Neural cell (in vitro differentiated cells): Measurements from ENCODE around the gene TMEM147. TPM values are rescaled to one million over a fixed set of nuclear protein-coding genes. Genes with fewer than 3 reads are reported as not detected.

ENCODE experiments used
- H2AFZ ChIP-seq: fragments of 200-600, 300-800 bp; sonication (generic), shearing (Covaris generic); 2 replicates; pipeline ENCODE4 v1.6.0; 2014; ENCODE audit warnings: low read depth, mild to moderate bottlenecking, antibody characterized with exemption, low read length, moderate library complexity
- H3F3A ChIP-seq: fragments of 200-600 bp; shearing (Covaris generic); 2 replicates; pipeline ENCODE4 v1.6.1; 2016; ENCODE audit warnings: mild to moderate bottlenecking, moderate library complexity, mixed read lengths, antibody characterized with exemption, low read length; ENCODE audit not compliant: insufficient read depth, poor library complexity, severe bottlenecking
- H3K27ac ChIP-seq: fragments of 200-600, 300-800 bp; sonication (generic), shearing (Covaris generic); 2 replicates; pipeline ENCODE4 v1.5.1; 2014; ENCODE audit warnings: mild to moderate bottlenecking, low read length, moderate library complexity
- H3K27me3 ChIP-seq: fragments of 300-800, 200-600 bp; sonication (generic), shearing (Covaris generic); 2 replicates; pipeline ENCODE4 v1.6.0; 2014; ENCODE audit warnings: mild to moderate bottlenecking, low read depth, low read length, moderate library complexity; ENCODE audit not compliant: insufficient read depth
- H3K36me3 ChIP-seq: fragments of 300-800, 200-600 bp; sonication (generic), shearing (Covaris generic); 2 replicates; pipeline ENCODE4 v1.5.1; 2014; ENCODE audit warnings: mild to moderate bottlenecking, antibody characterized with exemption, low read length, moderate library complexity; ENCODE audit not compliant: insufficient read depth
- H3K4me2 ChIP-seq: fragments of 300-800, 200-600 bp; sonication (generic), shearing (Covaris generic); 2 replicates; pipeline ENCODE4 v1.6.0; 2014; ENCODE audit warnings: mild to moderate bottlenecking, low read length
- H3K4me3 ChIP-seq: fragments of 300-800, 200-600 bp; sonication (generic), shearing (Covaris generic); 2 replicates; pipeline ENCODE4 v1.5.1; 2014; ENCODE audit warnings: mild to moderate bottlenecking, low read length, moderate library complexity
- H3K79me2 ChIP-seq: fragments of 200-600 bp; shearing (Covaris generic); replicated peaks from 2 replicates; pipeline ENCODE4 v1.6.0; 2014; ENCODE audit warnings: mild to moderate bottlenecking, low read length, moderate library complexity; ENCODE audit not compliant: insufficient read depth
- H3K9ac ChIP-seq: fragments of 300-800, 200-600 bp; sonication (generic), shearing (Covaris generic); 2 replicates; pipeline ENCODE4 v1.6.1; 2016; ENCODE audit warnings: mild to moderate bottlenecking, low read length, mixed read lengths
- H3K9me2 ChIP-seq: fragments of 200-600 bp; shearing (Covaris generic); 2 replicates; pipeline ENCODE4 v1.6.1; 2016; ENCODE audit warnings: mild to moderate bottlenecking, low read length, mixed read lengths; ENCODE audit not compliant: insufficient read depth
- H3K9me3 ChIP-seq: fragments of 200-600, 300-800 bp; sonication (generic), shearing (Covaris generic); 2 replicates; pipeline ENCODE4 v1.6.1; 2016; ENCODE audit warnings: mild to moderate bottlenecking, mixed run types, low read length, moderate library complexity, mixed read lengths
- H4K20me1 ChIP-seq: fragments of 200-600 bp; shearing (Covaris generic); 2 replicates; pipeline ENCODE4 v1.6.1; 2016; ENCODE audit warnings: mild to moderate bottlenecking, mixed run types; ENCODE audit not compliant: insufficient read depth
- CTCF ChIP-seq: fragments of 450-650 bp; IDR thresholded peaks from 2 replicates; pipeline ENCODE4 v1.5.1; 2014; ENCODE audit warnings: antibody characterized with exemption, mild to moderate bottlenecking, moderate library complexity; ENCODE audit not compliant: poor library complexity, severe bottlenecking
- EP300 ChIP-seq: fragments of 450-650 bp; conservative IDR thresholded peaks from 2 replicates; pipeline ENCODE4 v1.6.1; 2014; ENCODE audit warnings: antibody characterized with exemption, mild to moderate bottlenecking, moderate library complexity; ENCODE audit not compliant: poor library complexity, severe bottlenecking
- EZH2 ChIP-seq: fragments of 200-600, 300-800 bp; shearing (Covaris generic), sonication (generic); IDR thresholded peaks from 2 replicates; pipeline ENCODE4 v1.6.1; 2014; ENCODE audit warnings: antibody characterized with exemption, low read length, borderline replicate concordance, mild to moderate bottlenecking; ENCODE audit not compliant: insufficient read depth, poor library complexity, severe bottlenecking
- MXI1 ChIP-seq: fragments of 450-650 bp; conservative IDR thresholded peaks from 2 replicates; pipeline ENCODE4 v1.6.1; 2014; ENCODE audit warnings: antibody characterized with exemption, mild to moderate bottlenecking; ENCODE audit not compliant: poor library complexity, severe bottlenecking
- POLR2AphosphoS5 ChIP-seq: IDR thresholded peaks from 2 replicates; pipeline ENCODE4 v1.6.1; 2012
- RAD21 ChIP-seq: fragments of 450-650 bp; conservative IDR thresholded peaks from 2 replicates; pipeline ENCODE4 v1.6.1; 2014; ENCODE audit warnings: antibody characterized with exemption, mild to moderate bottlenecking, moderate library complexity
- REST ChIP-seq: IDR thresholded peaks from 2 replicates; pipeline ENCODE4 v1.6.1; 2012; ENCODE audit warnings: borderline replicate concordance
- SMC3 ChIP-seq: fragments of 450-650 bp; conservative IDR thresholded peaks from 2 replicates; pipeline ENCODE4 v1.6.1; 2014; ENCODE audit warnings: antibody characterized with exemption, mild to moderate bottlenecking, moderate library complexity; ENCODE audit not compliant: poor library complexity
- TAF1 ChIP-seq: IDR thresholded peaks from 2 replicates; pipeline ENCODE4 v1.6.1; 2012; ENCODE audit warnings: low read depth
- polyA plus RNA-seq: library from polyadenylated mRNA; depleted of rRNA; stranded (reverse); fragments of >200 nt; gene quantifications from 2 replicates; pipeline ENCODE4 v1.2.3, GENCODE V29; 2014

The TMEM147 gene
- polyA plus RNA-seq, 1 donor from 2014 or later, result 106 TPM

GRCh38 chr19:35519291-35519690 is 26.1 kb upstream of the TMEM147 start:
- TF ChIP-seq TAF1 (no peak), CTCF (no peak), MXI1 (no peak), EP300 (no peak), POLR2AphosphoS5 (no peak), RAD21 (no peak), REST (no peak), SMC3 (no peak), EZH2 (no peak)

DNA sequence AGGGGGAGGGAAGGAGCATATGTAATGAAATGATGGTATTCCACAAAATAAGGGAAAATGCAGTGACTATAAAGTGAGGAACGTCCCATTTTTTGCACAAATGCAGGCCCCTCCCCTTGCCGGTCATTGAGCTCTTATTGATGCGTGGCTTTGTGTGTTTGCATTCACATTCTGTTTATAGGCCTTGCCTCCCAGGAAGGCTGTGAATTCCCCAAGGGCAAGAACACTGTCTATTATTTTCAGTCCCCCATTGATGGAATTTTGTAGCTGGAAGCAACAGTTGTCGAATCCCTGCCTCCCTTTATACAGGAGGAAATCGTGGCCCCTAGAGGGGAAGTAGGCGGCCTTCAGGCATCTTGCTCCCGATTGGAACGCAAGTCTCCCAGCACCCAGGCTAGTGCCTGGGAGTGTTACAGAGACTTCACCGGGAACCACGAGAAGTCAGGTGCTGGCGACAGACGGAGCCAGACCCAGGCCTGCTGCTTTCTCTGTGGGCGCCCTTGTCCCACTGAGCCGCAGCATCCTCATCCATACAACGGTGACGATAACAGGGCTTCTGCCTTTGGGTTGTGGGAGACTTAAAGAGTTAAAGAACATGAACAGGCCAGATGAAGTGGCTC is 24.2 kb upstream of the TMEM147 start:
- TF ChIP-seq EZH2 (no peak), TAF1 (no peak)
- Histone ChIP-seq H3K36me3 (no peaks in the 10 kb centered on the region), H3K9me3 (no peaks in the 10 kb centered on the region), H4K20me1 (no peaks in the 10 kb centered on the region), H3K27ac (no peak overlapping the region), H3F3A (no peaks in the 10 kb centered on the region), H3K4me3 (no peak overlapping the region), H3K9ac (no peak overlapping the region), H3K9me2 (no peaks in the 10 kb centered on the region), H3K27me3 (no peaks in the 10 kb centered on the region), H3K79me2 (no peaks in the 10 kb centered on the region), H2AFZ (no peak overlapping the region), H3K4me2 (no peak overlapping the region)

More at GRCh38 chr19:35519291-35519690, 26.1 kb upstream of the TMEM147 start:
- no peak overlapping the region for H2AFZ ChIP-seq
- no peak overlapping the region for H3K27ac ChIP-seq
- H3K4me2 ChIP-seq, result no peak overlapping the region
- no peaks in the 10 kb centered on the region for H4K20me1 ChIP-seq
- no peak overlapping the region for H3K9ac ChIP-seq
- no peaks in the 10 kb centered on the region for H3K27me3 ChIP-seq
- no peak overlapping the region for H3K4me3 ChIP-seq
- no peaks in the 10 kb centered on the region for H3K9me3 ChIP-seq
- no peaks in the 10 kb centered on the region for H3K9me2 ChIP-seq
- no peaks in the 10 kb centered on the region for H3F3A ChIP-seq
- H3K79me2 ChIP-seq, result no peaks in the 10 kb centered on the region
- H3K36me3 ChIP-seq, result no peaks in the 10 kb centered on the region
